Prostate gland (tissue), 2 donors: ENCODE results near the gene MORC2. TPM values are rescaled to one million over a fixed set of nuclear protein-coding genes. Genes with fewer than 3 reads are reported as not detected.

ENCODE experiments used
- DNase-seq: peaks from one replicate; pipeline ENCODE4 v3.0.0-alpha.2; 2019; ENCODE audit warnings: low spot score
- H3K27ac ChIP-seq, 2 donors: fragments of 200-600 bp; sonication (generic); 2 replicates each; pipeline ENCODE4 v1.5.1; 2017 to 2019
- H3K27me3 ChIP-seq: fragments of 200-600 bp; sonication (generic); replicated peaks from 2 replicates; pipeline ENCODE4 v1.5.1; 2019; ENCODE audit not compliant: insufficient read depth
- H3K36me3 ChIP-seq, 2 donors: fragments of 200-600 bp; sonication (generic); 1 replicate in 1 of 2; 2 replicates in 1 of 2; pipeline versions ENCODE4 v1.5.1 to v1.8.1; 2017 to 2019
- H3K4me1 ChIP-seq: fragments of 200-600 bp; sonication (generic); replicated peaks from 2 replicates; pipeline ENCODE4 v1.5.1; 2019
- H3K4me3 ChIP-seq, 2 donors: fragments of 200-600 bp; sonication (generic); 2 replicates each; pipeline ENCODE4 v1.5.1; 2017 to 2019
- H3K9me3 ChIP-seq: fragments of 200-600 bp; sonication (generic); 2 replicates; pipeline ENCODE4 v1.5.1; 2017
- POLR2A ChIP-seq: fragments of 450-650 bp; IDR thresholded peaks from one replicate; pipeline ENCODE4 v1.6.1; 2016; ENCODE audit warnings: antibody characterized with exemption, mild to moderate bottlenecking
- POLR2AphosphoS5 ChIP-seq: sonication (generic); formaldehyde crosslinking; IDR thresholded peaks from one replicate; pipeline ENCODE4 v1.6.1; 2017; ENCODE audit warnings: antibody characterized with exemption
- WGBS: methylation state at CpG from one replicate; pipeline ENCODE4 v1.1.5; 2018; 5-methylcytosine and 5-hydroxymethylcytosine counted together
- intact Hi-C: fragments of 100-400 bp; cut with DNase I; formaldehyde crosslinking; loops from one replicate; pipeline ENCODE4 v1.14.2; 2022
- total RNA-seq, 2 donors: library from RNA; depleted of rRNA; stranded (reverse); fragments of >200 nt; gene quantifications; one replicate each; pipeline ENCODE4 v1.1.0, GENCODE V29; 2016
- TF ChIP-seq, protein P1 (sequence below), 4 experiments: fragments of 200-600 bp in 2 of 4; fragments of 450-650 bp in 2 of 4; sonication (generic) in 2 of 4; IDR thresholded peaks; 1 replicate in 3 of 4; 2 replicates in 1 of 4; pipeline ENCODE4 v1.5.1; 2016 to 2019; ENCODE audit warnings: antibody characterized with exemption in 4 of 4, mild to moderate bottlenecking in 2 of 4, moderate library complexity in 2 of 4

MORC2 gene
- total RNA-seq, 2 donors from 2014 or later, result 19.7 to 74.8 TPM

DNA sequence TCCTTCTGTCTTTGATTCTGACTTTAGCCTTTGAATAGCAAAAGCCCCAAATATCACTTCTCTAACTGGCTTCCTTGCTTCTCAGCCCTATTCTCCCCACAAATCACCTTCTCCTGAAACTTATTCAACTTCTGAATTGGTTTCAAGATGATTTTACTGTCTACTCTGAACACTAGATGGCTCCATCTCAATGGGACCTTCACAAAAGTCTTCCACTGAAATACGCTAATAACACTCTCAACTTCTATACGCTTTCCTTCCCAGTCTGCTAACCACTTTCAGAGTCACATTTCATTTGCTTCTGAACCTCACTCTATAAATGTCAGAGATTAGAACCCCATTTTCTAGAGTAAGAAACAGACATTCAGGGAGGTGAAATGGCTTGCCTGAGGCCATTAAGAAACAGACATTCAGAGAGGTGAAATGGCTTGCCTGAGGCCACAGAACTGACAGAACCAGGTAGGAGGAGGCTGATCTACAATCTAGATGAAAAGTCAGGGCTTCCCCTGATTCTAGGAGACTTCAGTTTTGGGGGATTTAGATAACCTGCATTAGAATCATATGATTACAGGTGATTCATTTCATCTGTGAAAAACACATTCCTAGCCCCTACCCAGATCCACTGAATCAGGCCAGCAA lies 20.6 kb downstream of the MORC2 start:
- no peak for TF ChIP-seq POLR2A
- TF ChIP-seq, protein P1, sequence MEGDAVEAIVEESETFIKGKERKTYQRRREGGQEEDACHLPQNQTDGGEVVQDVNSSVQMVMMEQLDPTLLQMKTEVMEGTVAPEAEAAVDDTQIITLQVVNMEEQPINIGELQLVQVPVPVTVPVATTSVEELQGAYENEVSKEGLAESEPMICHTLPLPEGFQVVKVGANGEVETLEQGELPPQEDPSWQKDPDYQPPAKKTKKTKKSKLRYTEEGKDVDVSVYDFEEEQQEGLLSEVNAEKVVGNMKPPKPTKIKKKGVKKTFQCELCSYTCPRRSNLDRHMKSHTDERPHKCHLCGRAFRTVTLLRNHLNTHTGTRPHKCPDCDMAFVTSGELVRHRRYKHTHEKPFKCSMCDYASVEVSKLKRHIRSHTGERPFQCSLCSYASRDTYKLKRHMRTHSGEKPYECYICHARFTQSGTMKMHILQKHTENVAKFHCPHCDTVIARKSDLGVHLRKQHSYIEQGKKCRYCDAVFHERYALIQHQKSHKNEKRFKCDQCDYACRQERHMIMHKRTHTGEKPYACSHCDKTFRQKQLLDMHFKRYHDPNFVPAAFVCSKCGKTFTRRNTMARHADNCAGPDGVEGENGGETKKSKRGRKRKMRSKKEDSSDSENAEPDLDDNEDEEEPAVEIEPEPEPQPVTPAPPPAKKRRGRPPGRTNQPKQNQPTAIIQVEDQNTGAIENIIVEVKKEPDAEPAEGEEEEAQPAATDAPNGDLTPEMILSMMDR (IDR thresholded peaks at IDR 0.05), result peak in 3 of 4 experiments; percentile 49 to 79 (median 72)
- peak; percentile 72 for TF ChIP-seq POLR2AphosphoS5
- WGBS, result 3% methylated on average over 2 of the region's 2 CpGs
- no peak for DNase-seq
- H3K27ac ChIP-seq, result peak overlapping the region; percentile 50 to 62
- no peaks in the 10 kb centered on the region for H3K27me3 ChIP-seq
- no peaks in the 10 kb centered on the region for H3K9me3 ChIP-seq
- peaks cover 4 to 7% of the 10 kb centered on the region in 2 donors for H3K36me3 ChIP-seq
- no peaks in the 10 kb centered on the region for H3K4me1 ChIP-seq
- H3K4me3 ChIP-seq, result no peak overlapping the region
- intact Hi-C loops, result loop anchor here (2.0 to 10.0 kb wide), 4 partner anchors 87 to 277 kb away; partner anchors contain the start of gene SMTN

DNA sequence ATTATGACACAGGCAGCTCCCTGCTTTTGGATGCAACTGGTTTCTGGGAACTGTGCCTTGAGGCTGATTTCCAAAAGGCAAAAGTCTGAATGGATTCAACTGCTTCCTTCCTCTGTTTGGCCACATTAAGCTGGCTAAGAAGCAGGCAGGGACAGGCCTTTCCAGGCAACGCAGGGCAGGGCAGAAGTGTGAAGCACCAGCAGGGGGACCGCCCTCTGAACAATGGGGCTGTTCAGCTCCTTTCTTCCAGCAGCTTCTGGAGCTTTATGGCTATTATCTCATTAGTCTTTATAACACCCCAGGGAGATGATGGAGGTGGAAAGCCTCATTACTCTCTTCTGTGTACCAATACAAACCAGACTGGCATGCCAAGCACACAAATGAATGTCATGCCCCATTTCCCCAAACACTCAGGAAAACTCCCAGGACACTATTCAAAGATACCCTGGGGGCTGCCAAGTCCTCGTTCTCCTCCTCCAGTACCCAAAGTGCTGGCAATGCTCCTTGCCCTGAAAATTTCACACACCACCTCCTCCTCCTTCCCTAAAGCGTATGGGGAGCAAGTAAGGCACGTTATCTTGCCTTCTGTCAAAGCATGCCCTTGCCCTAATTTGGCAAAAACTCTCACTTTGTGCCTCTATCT lies 21.3 kb downstream of the MORC2 start:
- Histone ChIP-seq H3K4me1 (no peaks in the 10 kb centered on the region), H3K36me3 (peaks cover 4 to 7% of the 10 kb centered on the region in 2 donors), H3K27me3 (no peaks in the 10 kb centered on the region), H3K4me3 (no peak overlapping the region), H3K27ac (peak overlapping the region; percentile 50 to 62), H3K9me3 (no peaks in the 10 kb centered on the region)
- TF ChIP-seq POLR2A, result no peak
- TF ChIP-seq POLR2AphosphoS5, result peak; percentile 62
- TF ChIP-seq, protein P1 (IDR thresholded peaks at IDR 0.05), result peak in 2 of 4 experiments; percentile 31 to 54
- intact Hi-C loops, result loop anchor here (5.0 to 10.0 kb wide), 3 partner anchors 88 to 278 kb away; no protein-coding TSS in a partner anchor
- DNase-seq, result peak; percentile 65
- WGBS, result 20% methylated on average over 5 of the region's 5 CpGs

DNA sequence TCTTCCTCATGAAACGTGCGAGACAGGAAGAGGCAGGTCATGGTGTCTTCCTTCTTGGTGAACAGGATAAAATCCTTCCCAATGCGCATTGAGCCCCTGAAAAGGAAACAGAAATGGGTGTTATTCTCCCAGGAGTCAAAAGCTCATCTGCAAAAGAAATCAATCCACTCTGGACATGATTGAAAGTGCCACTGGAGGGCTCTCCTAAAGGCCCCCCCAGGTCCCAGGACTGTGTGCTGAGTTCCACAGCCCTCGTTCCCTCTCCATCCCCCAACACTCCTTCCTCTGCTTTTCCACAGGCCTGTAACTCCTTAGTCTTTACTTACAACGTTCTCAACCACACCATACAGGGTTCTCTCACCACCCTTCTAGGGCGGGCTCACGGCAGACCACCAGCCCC lies 22.2 kb downstream of the MORC2 start:
- intact Hi-C loops, result loop anchor here (5.0 to 10.0 kb wide), 3 partner anchors 88 to 278 kb away; no protein-coding TSS in a partner anchor

DNA sequence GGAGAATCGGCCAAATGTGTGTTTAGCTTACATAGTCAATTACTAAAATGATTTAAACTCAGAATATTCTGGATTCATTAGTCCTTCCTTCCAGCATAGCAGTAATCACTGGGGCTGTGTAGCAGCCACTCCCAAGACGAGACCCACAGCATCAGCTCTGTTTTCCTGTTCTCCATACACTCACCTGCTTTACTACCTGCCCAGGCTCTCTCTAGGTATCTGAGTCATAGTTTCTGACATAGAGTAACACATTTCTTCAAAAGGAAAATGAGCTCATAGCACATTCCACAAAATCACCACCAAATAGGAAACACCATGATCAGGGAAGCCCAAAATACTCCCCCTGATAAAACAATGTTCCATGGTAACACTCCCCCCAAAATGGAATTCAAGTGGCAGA lies 22.9 kb downstream of the MORC2 start:
- Histone ChIP-seq H3K4me3 (no peak overlapping the region), H3K27ac (no peak overlapping the region), H3K4me1 (no peaks in the 10 kb centered on the region), H3K9me3 (no peaks in the 10 kb centered on the region), H3K36me3 (peaks cover 15 to 21% of the 10 kb centered on the region in 2 donors), H3K27me3 (no peaks in the 10 kb centered on the region)
- 89% methylated on average over 2 of the region's 2 CpGs for WGBS
- TF ChIP-seq, protein P1 (IDR thresholded peaks at IDR 0.05), result no peak
- TF ChIP-seq POLR2AphosphoS5, result no peak
- no peak for TF ChIP-seq POLR2A
- intact Hi-C loops, result loop anchor here (5.0 to 10.0 kb wide), 3 partner anchors 89 to 279 kb away; no protein-coding TSS in a partner anchor
- no peak for DNase-seq

More for the DNA sequence above, 22.2 kb downstream of the MORC2 start:
- Histone ChIP-seq H3K36me3 (peaks cover 10 to 14% of the 10 kb centered on the region in 2 donors), H3K4me1 (no peaks in the 10 kb centered on the region), H3K27ac (peak overlapping the region; percentile 44 to 62), H3K27me3 (no peaks in the 10 kb centered on the region), H3K4me3 (no peak overlapping the region), H3K9me3 (no peaks in the 10 kb centered on the region)
- TF ChIP-seq POLR2AphosphoS5, result no peak
- TF ChIP-seq POLR2A, result no peak
- TF ChIP-seq, protein P1 (IDR thresholded peaks at IDR 0.05), result no peak
- no peak for DNase-seq
- WGBS, result 66% methylated on average over 7 of the region's 7 CpGs
